Glutamatergic neuron (in vitro differentiated cells): ENCODE data around the gene HOXB3. TPM values are rescaled to one million over a fixed set of nuclear protein-coding genes. Genes with fewer than 3 reads are reported as not detected.

Experiments
- DNase-seq: peaks from one replicate; pipeline ENCODE4 v3.0.0; 2022
- H3K27ac Mint-ChIP-seq: one replicate; pipeline ENCODE4 v1.8.0; 2020; ENCODE audit warnings: mild to moderate bottlenecking, mixed read lengths, inconsistent platforms; ENCODE audit not compliant: unreplicated experiment
- H3K27me3 Mint-ChIP-seq: one replicate; pipeline ENCODE4 v1.8.0; 2020; ENCODE audit warnings: mild to moderate bottlenecking, moderate library complexity, mixed read lengths, inconsistent platforms; ENCODE audit not compliant: unreplicated experiment
- H3K36me3 Mint-ChIP-seq: one replicate; pipeline ENCODE4 v1.8.0; 2020; ENCODE audit warnings: mild to moderate bottlenecking, mixed read lengths, inconsistent platforms; ENCODE audit not compliant: unreplicated experiment
- H3K4me1 Mint-ChIP-seq: one replicate; pipeline ENCODE4 v1.8.0; 2020; ENCODE audit warnings: mild to moderate bottlenecking, low read depth, mixed read lengths, inconsistent platforms; ENCODE audit not compliant: unreplicated experiment
- H3K4me3 Mint-ChIP-seq: one replicate; pipeline ENCODE4 v1.8.0; 2020; ENCODE audit warnings: mild to moderate bottlenecking, mixed read lengths, inconsistent platforms; ENCODE audit not compliant: unreplicated experiment
- H3K9me3 Mint-ChIP-seq: one replicate; pipeline ENCODE4 v1.8.0; 2020; ENCODE audit warnings: mild to moderate bottlenecking, moderate library complexity, mixed read lengths, inconsistent platforms; ENCODE audit not compliant: unreplicated experiment
- total RNA-seq: library from RNA; stranded (reverse); fragmentation: NEBNext Ultra II Directional; extraction: Animal tissue kit (Norgen Biotek cat#: 25700); gene quantifications from one replicate; pipeline ENCODE4 v1.2.1, GENCODE V29; 2021; ENCODE audit not compliant: unreplicated experiment
- TF ChIP-seq, protein P1 (sequence below): fragments of 200-600 bp; sonication (generic); IDR thresholded peaks from one replicate; pipeline ENCODE4 v1.5.0; 2021; ENCODE audit not compliant: partially characterized antibody, unreplicated experiment

The HOXB3 gene
- total RNA-seq, 1 donor from 2014 or later: not detected

DNA sequence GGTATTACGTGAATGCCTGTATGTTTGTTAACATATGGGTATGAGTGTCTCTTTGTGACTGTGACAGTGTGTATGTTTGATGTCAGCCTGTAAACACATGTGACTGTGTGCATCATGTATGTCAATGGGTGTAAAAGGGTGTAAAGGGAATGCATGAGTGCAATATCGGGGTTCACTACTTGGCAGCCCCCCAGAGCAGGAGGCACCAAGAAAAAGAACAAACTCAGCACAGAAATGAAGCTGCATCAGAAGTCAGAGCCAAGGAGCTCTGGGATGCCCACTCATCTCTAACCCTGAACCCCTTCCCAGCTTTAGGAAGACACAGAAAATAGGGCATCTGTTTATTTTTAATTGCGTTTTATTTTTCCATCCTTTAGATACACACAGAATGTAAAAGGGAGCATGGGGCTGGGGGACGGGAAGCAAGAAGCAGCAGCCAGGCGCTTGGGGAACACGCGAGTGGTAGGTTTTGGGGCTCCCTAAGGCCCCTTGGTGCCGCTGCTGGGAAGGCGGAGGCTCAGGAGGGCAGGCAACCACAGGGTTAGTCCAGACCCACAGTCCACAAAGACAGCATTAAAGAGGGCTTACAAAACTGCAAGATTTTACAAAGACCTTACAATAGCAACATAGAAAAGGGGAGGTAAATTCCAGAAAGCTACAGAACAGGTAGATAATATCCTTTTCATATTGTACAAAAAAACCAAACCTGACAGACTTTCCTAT is 17.0 kb upstream of the HOXB3 start:
- DNase-seq: no peak
- H3K27me3 Mint-ChIP-seq: peaks cover 53% of the 10 kb centered on the region
- no peaks in the 10 kb centered on the region for H3K4me1 Mint-ChIP-seq
- H3K27ac Mint-ChIP-seq: no peak overlapping the region
- H3K9me3 Mint-ChIP-seq: peaks cover 29% of the 10 kb centered on the region
- no peak overlapping the region for H3K4me3 Mint-ChIP-seq
- no peaks in the 10 kb centered on the region for H3K36me3 Mint-ChIP-seq
- TF ChIP-seq, protein P1, sequence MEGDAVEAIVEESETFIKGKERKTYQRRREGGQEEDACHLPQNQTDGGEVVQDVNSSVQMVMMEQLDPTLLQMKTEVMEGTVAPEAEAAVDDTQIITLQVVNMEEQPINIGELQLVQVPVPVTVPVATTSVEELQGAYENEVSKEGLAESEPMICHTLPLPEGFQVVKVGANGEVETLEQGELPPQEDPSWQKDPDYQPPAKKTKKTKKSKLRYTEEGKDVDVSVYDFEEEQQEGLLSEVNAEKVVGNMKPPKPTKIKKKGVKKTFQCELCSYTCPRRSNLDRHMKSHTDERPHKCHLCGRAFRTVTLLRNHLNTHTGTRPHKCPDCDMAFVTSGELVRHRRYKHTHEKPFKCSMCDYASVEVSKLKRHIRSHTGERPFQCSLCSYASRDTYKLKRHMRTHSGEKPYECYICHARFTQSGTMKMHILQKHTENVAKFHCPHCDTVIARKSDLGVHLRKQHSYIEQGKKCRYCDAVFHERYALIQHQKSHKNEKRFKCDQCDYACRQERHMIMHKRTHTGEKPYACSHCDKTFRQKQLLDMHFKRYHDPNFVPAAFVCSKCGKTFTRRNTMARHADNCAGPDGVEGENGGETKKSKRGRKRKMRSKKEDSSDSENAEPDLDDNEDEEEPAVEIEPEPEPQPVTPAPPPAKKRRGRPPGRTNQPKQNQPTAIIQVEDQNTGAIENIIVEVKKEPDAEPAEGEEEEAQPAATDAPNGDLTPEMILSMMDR: no peak

DNA sequence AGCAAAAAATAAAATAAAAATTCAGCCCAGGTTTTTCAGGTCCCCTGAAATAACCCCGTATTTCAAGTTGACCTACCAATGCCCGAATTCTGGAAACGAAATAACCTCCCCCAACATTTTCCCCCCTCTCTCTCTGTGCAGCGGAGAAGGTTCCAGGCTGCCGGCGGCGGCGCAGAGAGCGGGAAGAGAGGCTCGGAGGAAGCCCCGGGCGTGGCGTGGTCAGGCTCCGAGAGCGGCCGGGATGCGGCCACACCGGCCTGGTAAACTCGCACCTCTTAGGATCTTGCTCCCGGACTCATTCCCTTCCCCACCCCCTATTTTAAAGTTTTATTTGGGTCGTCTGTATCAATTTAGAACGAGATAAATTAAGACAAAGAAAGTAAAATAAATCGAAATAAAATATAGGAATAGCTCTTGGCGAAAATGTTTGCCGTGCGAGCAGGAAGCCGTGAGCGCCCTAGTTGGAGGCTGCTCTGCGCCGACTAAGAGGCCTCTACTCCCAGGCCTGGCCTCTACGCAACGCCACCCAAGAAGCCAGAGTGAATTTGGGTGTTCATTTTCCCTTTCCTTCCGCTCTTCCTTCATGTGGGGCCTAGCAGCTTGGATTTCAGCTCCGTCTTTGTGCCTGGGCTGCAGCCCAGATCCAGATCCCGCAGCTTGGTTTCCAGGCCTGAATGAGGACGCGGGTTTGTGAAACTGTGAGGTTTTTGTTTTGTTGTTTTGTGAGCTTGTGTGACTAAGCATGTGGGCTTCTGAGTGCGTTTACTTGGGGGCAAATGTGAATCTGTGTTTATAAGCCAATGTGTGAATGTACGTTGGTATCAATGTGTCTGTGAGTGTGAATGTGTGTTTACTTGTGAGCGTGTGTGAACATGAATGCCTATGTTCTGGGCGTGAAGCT is 16.2 kb upstream of the HOXB3 start:
- Mint-ChIP-seq H3K4me1 (no peaks in the 10 kb centered on the region), H3K27me3 (peaks cover 48% of the 10 kb centered on the region), H3K36me3 (no peaks in the 10 kb centered on the region), H3K9me3 (peaks cover 29% of the 10 kb centered on the region), H3K27ac (no peak overlapping the region), H3K4me3 (no peak overlapping the region)
- TF ChIP-seq, protein P1: no peak
- no peak for DNase-seq

DNA sequence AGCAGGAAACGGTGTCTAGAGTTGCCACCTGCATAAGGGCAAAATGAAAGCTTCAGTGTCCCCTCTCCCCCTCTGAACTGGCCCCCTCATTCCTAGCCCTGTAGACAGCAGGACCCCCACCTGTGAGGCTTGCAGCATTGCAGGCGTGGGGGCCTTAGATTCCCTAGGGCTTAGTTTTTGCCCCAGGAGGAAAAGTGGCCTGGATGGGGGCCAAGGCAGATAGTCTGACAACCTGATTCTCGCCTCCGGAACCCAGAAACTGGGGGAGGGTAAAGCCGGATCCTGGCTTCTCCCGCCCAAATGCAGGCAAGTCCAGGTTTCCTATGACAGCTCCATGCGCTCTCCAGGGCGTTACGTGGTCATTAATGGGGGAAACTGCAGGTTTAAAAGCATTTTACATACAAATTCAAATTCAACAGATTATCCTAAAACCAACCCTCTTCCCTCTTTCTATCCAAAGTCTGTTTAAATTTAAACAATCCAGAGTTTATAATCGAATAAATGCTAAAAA is 15.4 kb upstream of the HOXB3 start:
- Mint-ChIP-seq H3K4me3 (no peak overlapping the region), H3K9me3 (peaks cover 25% of the 10 kb centered on the region), H3K4me1 (no peaks in the 10 kb centered on the region), H3K27ac (no peak overlapping the region), H3K27me3 (peaks cover 47% of the 10 kb centered on the region), H3K36me3 (no peaks in the 10 kb centered on the region)
- TF ChIP-seq, protein P1: no peak
- no peak for DNase-seq

DNA sequence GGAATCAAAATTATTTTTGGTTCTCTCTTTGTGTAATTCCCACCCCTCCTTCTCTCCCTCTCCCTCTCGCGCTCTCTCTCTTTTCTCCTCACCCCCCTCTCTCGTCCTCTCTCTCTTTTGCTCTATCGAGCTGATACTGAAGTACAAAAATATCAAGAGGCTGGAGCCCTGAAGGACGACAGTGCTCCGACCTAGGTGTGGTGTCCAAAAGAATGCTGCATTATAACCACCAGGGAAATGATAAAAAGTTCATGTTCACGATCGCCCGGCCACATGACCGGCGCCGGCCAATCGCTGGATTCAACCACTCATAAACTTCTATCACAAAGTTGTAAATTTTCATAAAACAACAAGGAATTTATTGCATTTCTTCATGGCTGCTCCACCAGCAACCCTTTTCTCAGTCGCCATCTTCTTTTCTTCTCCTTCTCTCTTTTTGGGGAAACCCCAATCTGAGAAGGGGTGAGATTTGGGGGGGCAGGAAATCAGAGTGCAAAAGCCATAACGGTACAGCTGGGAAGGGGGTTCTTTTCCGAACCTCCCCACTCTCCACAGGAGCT is 14.8 kb upstream of the HOXB3 start, which contains the start of gene HOXB6:
Gene HOXB6, minus strand, starts transcription at position 217 of the 560 bp plus-strand sequence. CDS start 6,836 bp downstream, outside the sequence.
- peaks cover 25% of the 10 kb centered on the region for H3K9me3 Mint-ChIP-seq
- no peaks in the 10 kb centered on the region for H3K36me3 Mint-ChIP-seq
- H3K4me1 Mint-ChIP-seq: no peaks in the 10 kb centered on the region
- peaks cover 52% of the 10 kb centered on the region for H3K27me3 Mint-ChIP-seq
- no peak within 1 kb of the TSS for H3K27ac Mint-ChIP-seq
- TF ChIP-seq, protein P1: no peak
- DNase-seq: no peak
- no peak within 1 kb of the TSS for H3K4me3 Mint-ChIP-seq
